GM23338 (cell line): ENCODE results near the gene SEPTIN8. TPM values are rescaled to one million over a fixed set of nuclear protein-coding genes. Genes with fewer than 3 reads are reported as not detected.

Source experiments
- ATAC-seq: fragments of 200-7000 bp; cut with Tn5 transposase; 3 replicates; pipeline ENCODE4 v1.9.1; 2020
- DNase-seq: peaks from one replicate; pipeline ENCODE4 v3.0.0-alpha.2; 2015; ENCODE audit warnings: low spot score
- H2AFZ ChIP-seq: fragments of 200-600 bp; sonication (generic); 2 replicates; pipeline ENCODE4 v1.8.0; 2016; ENCODE audit warnings: antibody characterized with exemption, mild to moderate bottlenecking, moderate library complexity
- H3F3A ChIP-seq: fragments of 200-600 bp; sonication (generic); replicated peaks from 2 replicates; pipeline ENCODE4 v1.8.0; 2017; ENCODE audit warnings: antibody characterized with exemption, mixed run types, low read depth
- H3K27ac ChIP-seq: fragments of 200-600 bp; sonication (generic); 2 replicates; pipeline ENCODE4 v1.6.1; 2016; ENCODE audit warnings: low read depth
- H3K27me3 ChIP-seq: fragments of 200-600 bp; sonication (generic); 2 replicates; pipeline ENCODE4 v1.8.0; 2016; ENCODE audit warnings: mild to moderate bottlenecking, mixed run types, moderate library complexity; ENCODE audit not compliant: insufficient read depth
- H3K36me3 ChIP-seq: fragments of 200-600 bp; sonication (generic); 2 replicates; pipeline ENCODE4 v1.8.0; 2016; ENCODE audit warnings: mild to moderate bottlenecking; ENCODE audit not compliant: insufficient read depth
- H3K4me1 ChIP-seq: fragments of 200-600 bp; sonication (generic); 2 replicates; pipeline ENCODE4 v1.8.0; 2016; ENCODE audit warnings: mild to moderate bottlenecking, moderate library complexity; ENCODE audit not compliant: insufficient read depth
- H3K4me2 ChIP-seq: fragments of 200-600 bp; sonication (generic); 2 replicates; pipeline ENCODE4 v1.7.1; 2017; ENCODE audit warnings: mixed run types
- H3K4me3 ChIP-seq: fragments of 200-600 bp; sonication (generic); 2 replicates; pipeline ENCODE4 v1.6.1; 2016; ENCODE audit warnings: mixed run types
- H3K79me2 ChIP-seq: fragments of 200-600 bp; sonication (generic); replicated peaks from 2 replicates; pipeline ENCODE4 v1.8.0; 2017; ENCODE audit warnings: mild to moderate bottlenecking; ENCODE audit not compliant: insufficient read depth
- H3K9me2 ChIP-seq: fragments of 200-600 bp; sonication (generic); 2 replicates; pipeline ENCODE4 v1.8.0; 2017; ENCODE audit not compliant: insufficient read depth
- H4K20me1 ChIP-seq: fragments of 200-600 bp; sonication (generic); replicated peaks from 2 replicates; pipeline ENCODE4 v1.8.0; 2017; ENCODE audit warnings: mild to moderate bottlenecking; ENCODE audit not compliant: insufficient read depth
- H3K27ac Mint-ChIP-seq: 2 replicates; pipeline ENCODE4 v1.8.0; 2020; ENCODE audit warnings: inconsistent platforms, mild to moderate bottlenecking, moderate library complexity, mixed read lengths
- H3K27me3 Mint-ChIP-seq: 3 replicates; pipeline ENCODE4 v1.8.0; 2022; ENCODE audit warnings: low read depth, mild to moderate bottlenecking, moderate library complexity, mixed read lengths, inconsistent platforms; ENCODE audit not compliant: insufficient read depth, poor library complexity
- H3K36me3 Mint-ChIP-seq: 3 replicates; pipeline ENCODE4 v1.8.0; 2021; ENCODE audit warnings: low read depth, mild to moderate bottlenecking, inconsistent platforms, moderate library complexity, mixed read lengths
- H3K4me1 Mint-ChIP-seq: 3 replicates; pipeline ENCODE4 v1.8.0; 2020; ENCODE audit warnings: mild to moderate bottlenecking, inconsistent platforms, mixed read lengths
- H3K4me3 Mint-ChIP-seq: 3 replicates; pipeline ENCODE4 v1.8.0; 2021; ENCODE audit warnings: moderate library complexity, mild to moderate bottlenecking, inconsistent platforms, mixed read lengths
- H3K9me3 Mint-ChIP-seq: 3 replicates; pipeline ENCODE4 v1.8.0; 2020; ENCODE audit warnings: moderate library complexity, mild to moderate bottlenecking, inconsistent platforms, mixed read lengths
- CREB1 ChIP-seq: fragments of 250-450 bp; sonication (Bioruptor Pico); IDR thresholded peaks from 2 replicates; pipeline ENCODE4 v1.5.0; 2020; ENCODE audit warnings: low read depth, mild to moderate bottlenecking, moderate library complexity
- EZH2phosphoT487 ChIP-seq: fragments of 200-600 bp; sonication (generic); IDR thresholded peaks from one replicate; pipeline ENCODE4 v1.8.1; 2018; ENCODE audit warnings: antibody characterized with exemption; ENCODE audit not compliant: unreplicated experiment
- JUNB ChIP-seq: IDR thresholded peaks from one replicate; pipeline ENCODE4 v1.6.1; 2016; ENCODE audit warnings: antibody characterized with exemption; ENCODE audit not compliant: unreplicated experiment
- NANOG ChIP-seq: IDR thresholded peaks from 2 replicates; pipeline ENCODE4 v1.6.1; 2016; ENCODE audit warnings: antibody characterized with exemption, borderline replicate concordance
- POLR2AphosphoS5 ChIP-seq: IDR thresholded peaks from 2 replicates; pipeline ENCODE4 v1.6.1; 2016; ENCODE audit warnings: antibody characterized with exemption, low read depth
- STAT1 ChIP-seq: IDR thresholded peaks from one replicate; pipeline ENCODE4 v1.6.1; 2016; ENCODE audit warnings: antibody characterized with exemption; ENCODE audit not compliant: unreplicated experiment
- ZNF114 ChIP-seq: fragments of 250-450 bp; sonication (Bioruptor Pico); IDR thresholded peaks from 2 replicates; pipeline ENCODE4 v1.5.0; 2020; ENCODE audit warnings: mild to moderate bottlenecking, moderate library complexity
- polyA plus RNA-seq: library from polyadenylated mRNA; unstranded; fragments of >200 nt; fragmentation: Nextera tagmentation; extraction: Ambion mirVana; gene quantifications from 2 replicates; pipeline ENCODE4 v1.2.1, GENCODE V29; 2016
- total RNA-seq: library from RNA; depleted of rRNA; stranded (reverse); fragments of >200 nt; shearing (Covaris generic); gene quantifications from 2 replicates; pipeline ENCODE4 v1.2.3, GENCODE V29; 2014
- TF ChIP-seq, protein P1 (sequence below): IDR thresholded peaks from 2 replicates; pipeline ENCODE4 v1.6.1; 2016; ENCODE audit warnings: antibody characterized with exemption
- TF ChIP-seq, protein P2 (sequence below): IDR thresholded peaks from one replicate; pipeline ENCODE4 v1.6.1; 2018; ENCODE audit warnings: antibody characterized with exemption; ENCODE audit not compliant: unreplicated experiment
- TF ChIP-seq, protein P3 (sequence below): fragments of 250-450 bp; sonication (Bioruptor Pico); IDR thresholded peaks from 2 replicates; pipeline ENCODE4 v1.5.0; 2020; ENCODE audit warnings: mild to moderate bottlenecking, moderate library complexity

SEPTIN8 gene
- total and polyA plus RNA-seq, 2 experiments from 2014 or later = 8.8 to 45.0 TPM

DNA sequence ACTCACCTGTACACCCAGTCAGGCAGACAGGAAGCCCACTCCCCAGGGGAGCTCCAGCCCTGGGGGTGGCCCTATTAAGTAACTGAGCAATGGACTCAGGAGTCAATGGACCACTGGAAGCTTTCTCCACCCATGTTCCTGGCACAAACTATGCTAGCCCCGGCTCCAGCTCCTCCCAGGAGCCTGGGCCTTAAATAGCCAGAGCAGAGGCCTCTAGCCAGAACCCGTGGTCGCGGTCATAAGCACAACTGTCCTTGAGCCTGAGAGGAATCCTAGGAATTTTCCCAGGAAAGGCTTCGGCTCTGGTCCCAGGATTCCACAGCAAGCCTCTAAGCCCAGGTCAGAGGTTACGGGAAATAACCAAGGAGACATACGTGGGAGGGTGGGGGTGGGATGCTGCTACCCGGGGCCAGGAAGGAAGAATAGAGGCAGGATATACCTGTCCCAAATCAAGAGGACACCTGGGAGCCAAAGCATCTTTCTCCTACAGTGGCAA, 5.5 kb downstream of the SEPTIN8 start:
- H3K4me3 Mint-ChIP-seq = no peak overlapping the region
- Histone ChIP-seq H3F3A (no peaks in the 10 kb centered on the region), H3K27me3 (peaks cover 15% of the 10 kb centered on the region), H2AFZ (no peak overlapping the region), H3K79me2 (peaks cover 4% of the 10 kb centered on the region; the same call in 1 of the 2 replicates), H4K20me1 (0 out of 2 replicates have a peak, but pooled peaks cover 4% of the 10 kb centered on the region), H3K27ac (0 out of 2 replicates have a peak overlapping the region, but pooled peaks have one; percentile 53), H3K4me1 (peaks cover 17% of the 10 kb centered on the region; the same call in 1 of the 2 replicates), H3K4me2 (no peak overlapping the region), H3K9me2 (peaks cover 2% of the 10 kb centered on the region; the same call in 1 of the 2 replicates), H3K36me3 (no peaks in the 10 kb centered on the region), H3K4me3 (no peak overlapping the region)
- H3K9me3 Mint-ChIP-seq = no peaks in the 10 kb centered on the region
- H3K27me3 Mint-ChIP-seq = peaks cover 25% of the 10 kb centered on the region
- no peak overlapping the region for H3K27ac Mint-ChIP-seq
- H3K4me1 Mint-ChIP-seq = peaks cover 26% of the 10 kb centered on the region
- TF ChIP-seq, protein P1, sequence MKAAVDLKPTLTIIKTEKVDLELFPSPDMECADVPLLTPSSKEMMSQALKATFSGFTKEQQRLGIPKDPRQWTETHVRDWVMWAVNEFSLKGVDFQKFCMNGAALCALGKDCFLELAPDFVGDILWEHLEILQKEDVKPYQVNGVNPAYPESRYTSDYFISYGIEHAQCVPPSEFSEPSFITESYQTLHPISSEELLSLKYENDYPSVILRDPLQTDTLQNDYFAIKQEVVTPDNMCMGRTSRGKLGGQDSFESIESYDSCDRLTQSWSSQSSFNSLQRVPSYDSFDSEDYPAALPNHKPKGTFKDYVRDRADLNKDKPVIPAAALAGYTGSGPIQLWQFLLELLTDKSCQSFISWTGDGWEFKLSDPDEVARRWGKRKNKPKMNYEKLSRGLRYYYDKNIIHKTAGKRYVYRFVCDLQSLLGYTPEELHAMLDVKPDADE = no peak
- TF ChIP-seq STAT1 (no peak), JUNB (no peak), POLR2AphosphoS5 (no peak), NANOG (no peak), ZNF114 (CRISPR knock-in tag) (no peak)
- TF ChIP-seq, protein P2, sequence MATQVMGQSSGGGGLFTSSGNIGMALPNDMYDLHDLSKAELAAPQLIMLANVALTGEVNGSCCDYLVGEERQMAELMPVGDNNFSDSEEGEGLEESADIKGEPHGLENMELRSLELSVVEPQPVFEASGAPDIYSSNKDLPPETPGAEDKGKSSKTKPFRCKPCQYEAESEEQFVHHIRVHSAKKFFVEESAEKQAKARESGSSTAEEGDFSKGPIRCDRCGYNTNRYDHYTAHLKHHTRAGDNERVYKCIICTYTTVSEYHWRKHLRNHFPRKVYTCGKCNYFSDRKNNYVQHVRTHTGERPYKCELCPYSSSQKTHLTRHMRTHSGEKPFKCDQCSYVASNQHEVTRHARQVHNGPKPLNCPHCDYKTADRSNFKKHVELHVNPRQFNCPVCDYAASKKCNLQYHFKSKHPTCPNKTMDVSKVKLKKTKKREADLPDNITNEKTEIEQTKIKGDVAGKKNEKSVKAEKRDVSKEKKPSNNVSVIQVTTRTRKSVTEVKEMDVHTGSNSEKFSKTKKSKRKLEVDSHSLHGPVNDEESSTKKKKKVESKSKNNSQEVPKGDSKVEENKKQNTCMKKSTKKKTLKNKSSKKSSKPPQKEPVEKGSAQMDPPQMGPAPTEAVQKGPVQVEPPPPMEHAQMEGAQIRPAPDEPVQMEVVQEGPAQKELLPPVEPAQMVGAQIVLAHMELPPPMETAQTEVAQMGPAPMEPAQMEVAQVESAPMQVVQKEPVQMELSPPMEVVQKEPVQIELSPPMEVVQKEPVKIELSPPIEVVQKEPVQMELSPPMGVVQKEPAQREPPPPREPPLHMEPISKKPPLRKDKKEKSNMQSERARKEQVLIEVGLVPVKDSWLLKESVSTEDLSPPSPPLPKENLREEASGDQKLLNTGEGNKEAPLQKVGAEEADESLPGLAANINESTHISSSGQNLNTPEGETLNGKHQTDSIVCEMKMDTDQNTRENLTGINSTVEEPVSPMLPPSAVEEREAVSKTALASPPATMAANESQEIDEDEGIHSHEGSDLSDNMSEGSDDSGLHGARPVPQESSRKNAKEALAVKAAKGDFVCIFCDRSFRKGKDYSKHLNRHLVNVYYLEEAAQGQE = no peak
- ATAC-seq (peak; percentile 64), DNase-seq (peak; percentile 84)
- no peaks in the 10 kb centered on the region; the same call in 2 of the 3 replicates for H3K36me3 Mint-ChIP-seq

DNA sequence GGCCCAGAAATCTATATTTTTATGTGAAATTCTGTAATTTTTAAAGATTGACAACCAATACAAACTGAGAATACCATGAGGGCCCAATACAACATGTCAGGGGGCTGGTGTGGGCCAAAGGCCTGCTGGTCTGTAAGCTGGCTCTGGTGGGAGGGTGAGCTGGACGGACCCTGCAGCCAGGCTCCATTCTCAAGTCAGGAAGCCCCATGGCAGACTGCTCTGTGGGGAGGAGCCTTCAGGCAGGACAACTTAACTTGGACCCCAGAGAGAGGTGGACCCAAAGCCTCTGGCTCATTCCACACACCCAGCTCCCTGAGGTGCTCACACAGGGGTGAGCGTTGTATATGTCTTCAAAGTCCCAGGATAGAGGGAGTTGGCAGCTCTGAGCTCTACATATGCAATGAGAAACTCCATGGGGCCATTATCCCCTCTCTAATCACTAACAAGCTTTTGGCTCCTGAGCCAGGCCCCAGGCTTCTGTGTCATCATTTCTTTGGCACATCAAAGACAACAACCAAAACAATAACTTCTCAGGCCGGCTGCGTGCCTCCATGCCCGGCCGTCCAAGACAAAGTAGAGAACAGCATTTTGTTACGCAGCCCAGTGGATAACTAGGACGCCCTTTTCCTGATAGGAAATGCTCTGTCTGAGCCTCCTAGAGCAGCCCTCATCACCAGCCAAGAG, 6.4 kb downstream of the SEPTIN8 start:
- Histone ChIP-seq H3K4me2 (no peak overlapping the region), H3K9me2 (peaks cover 2% of the 10 kb centered on the region; the same call in 1 of the 2 replicates), H3K27ac (peak overlapping the region; percentile 53; the same call in 1 of the 2 replicates), H2AFZ (no peak overlapping the region), H3K36me3 (no peaks in the 10 kb centered on the region), H3F3A (no peaks in the 10 kb centered on the region), H4K20me1 (0 out of 2 replicates have a peak, but pooled peaks cover 4% of the 10 kb centered on the region), H3K27me3 (peaks cover 6% of the 10 kb centered on the region), H3K4me1 (peaks cover 9% of the 10 kb centered on the region; the same call in 1 of the 2 replicates), H3K4me3 (no peak overlapping the region), H3K79me2 (peaks cover 4% of the 10 kb centered on the region; the same call in 1 of the 2 replicates)
- 0 out of 2 replicates have a peak overlapping the region, but pooled peaks have one; percentile 14 for H3K27ac Mint-ChIP-seq
- peaks cover 20% of the 10 kb centered on the region for H3K27me3 Mint-ChIP-seq
- H3K4me1 Mint-ChIP-seq = peaks cover 20% of the 10 kb centered on the region
- peak; percentile 41 for ATAC-seq
- H3K36me3 Mint-ChIP-seq = no peaks in the 10 kb centered on the region; the same call in 2 of the 3 replicates
- no peak for DNase-seq
- no peaks in the 10 kb centered on the region for H3K9me3 Mint-ChIP-seq
- no peak overlapping the region for H3K4me3 Mint-ChIP-seq
- TF ChIP-seq, protein P3, sequence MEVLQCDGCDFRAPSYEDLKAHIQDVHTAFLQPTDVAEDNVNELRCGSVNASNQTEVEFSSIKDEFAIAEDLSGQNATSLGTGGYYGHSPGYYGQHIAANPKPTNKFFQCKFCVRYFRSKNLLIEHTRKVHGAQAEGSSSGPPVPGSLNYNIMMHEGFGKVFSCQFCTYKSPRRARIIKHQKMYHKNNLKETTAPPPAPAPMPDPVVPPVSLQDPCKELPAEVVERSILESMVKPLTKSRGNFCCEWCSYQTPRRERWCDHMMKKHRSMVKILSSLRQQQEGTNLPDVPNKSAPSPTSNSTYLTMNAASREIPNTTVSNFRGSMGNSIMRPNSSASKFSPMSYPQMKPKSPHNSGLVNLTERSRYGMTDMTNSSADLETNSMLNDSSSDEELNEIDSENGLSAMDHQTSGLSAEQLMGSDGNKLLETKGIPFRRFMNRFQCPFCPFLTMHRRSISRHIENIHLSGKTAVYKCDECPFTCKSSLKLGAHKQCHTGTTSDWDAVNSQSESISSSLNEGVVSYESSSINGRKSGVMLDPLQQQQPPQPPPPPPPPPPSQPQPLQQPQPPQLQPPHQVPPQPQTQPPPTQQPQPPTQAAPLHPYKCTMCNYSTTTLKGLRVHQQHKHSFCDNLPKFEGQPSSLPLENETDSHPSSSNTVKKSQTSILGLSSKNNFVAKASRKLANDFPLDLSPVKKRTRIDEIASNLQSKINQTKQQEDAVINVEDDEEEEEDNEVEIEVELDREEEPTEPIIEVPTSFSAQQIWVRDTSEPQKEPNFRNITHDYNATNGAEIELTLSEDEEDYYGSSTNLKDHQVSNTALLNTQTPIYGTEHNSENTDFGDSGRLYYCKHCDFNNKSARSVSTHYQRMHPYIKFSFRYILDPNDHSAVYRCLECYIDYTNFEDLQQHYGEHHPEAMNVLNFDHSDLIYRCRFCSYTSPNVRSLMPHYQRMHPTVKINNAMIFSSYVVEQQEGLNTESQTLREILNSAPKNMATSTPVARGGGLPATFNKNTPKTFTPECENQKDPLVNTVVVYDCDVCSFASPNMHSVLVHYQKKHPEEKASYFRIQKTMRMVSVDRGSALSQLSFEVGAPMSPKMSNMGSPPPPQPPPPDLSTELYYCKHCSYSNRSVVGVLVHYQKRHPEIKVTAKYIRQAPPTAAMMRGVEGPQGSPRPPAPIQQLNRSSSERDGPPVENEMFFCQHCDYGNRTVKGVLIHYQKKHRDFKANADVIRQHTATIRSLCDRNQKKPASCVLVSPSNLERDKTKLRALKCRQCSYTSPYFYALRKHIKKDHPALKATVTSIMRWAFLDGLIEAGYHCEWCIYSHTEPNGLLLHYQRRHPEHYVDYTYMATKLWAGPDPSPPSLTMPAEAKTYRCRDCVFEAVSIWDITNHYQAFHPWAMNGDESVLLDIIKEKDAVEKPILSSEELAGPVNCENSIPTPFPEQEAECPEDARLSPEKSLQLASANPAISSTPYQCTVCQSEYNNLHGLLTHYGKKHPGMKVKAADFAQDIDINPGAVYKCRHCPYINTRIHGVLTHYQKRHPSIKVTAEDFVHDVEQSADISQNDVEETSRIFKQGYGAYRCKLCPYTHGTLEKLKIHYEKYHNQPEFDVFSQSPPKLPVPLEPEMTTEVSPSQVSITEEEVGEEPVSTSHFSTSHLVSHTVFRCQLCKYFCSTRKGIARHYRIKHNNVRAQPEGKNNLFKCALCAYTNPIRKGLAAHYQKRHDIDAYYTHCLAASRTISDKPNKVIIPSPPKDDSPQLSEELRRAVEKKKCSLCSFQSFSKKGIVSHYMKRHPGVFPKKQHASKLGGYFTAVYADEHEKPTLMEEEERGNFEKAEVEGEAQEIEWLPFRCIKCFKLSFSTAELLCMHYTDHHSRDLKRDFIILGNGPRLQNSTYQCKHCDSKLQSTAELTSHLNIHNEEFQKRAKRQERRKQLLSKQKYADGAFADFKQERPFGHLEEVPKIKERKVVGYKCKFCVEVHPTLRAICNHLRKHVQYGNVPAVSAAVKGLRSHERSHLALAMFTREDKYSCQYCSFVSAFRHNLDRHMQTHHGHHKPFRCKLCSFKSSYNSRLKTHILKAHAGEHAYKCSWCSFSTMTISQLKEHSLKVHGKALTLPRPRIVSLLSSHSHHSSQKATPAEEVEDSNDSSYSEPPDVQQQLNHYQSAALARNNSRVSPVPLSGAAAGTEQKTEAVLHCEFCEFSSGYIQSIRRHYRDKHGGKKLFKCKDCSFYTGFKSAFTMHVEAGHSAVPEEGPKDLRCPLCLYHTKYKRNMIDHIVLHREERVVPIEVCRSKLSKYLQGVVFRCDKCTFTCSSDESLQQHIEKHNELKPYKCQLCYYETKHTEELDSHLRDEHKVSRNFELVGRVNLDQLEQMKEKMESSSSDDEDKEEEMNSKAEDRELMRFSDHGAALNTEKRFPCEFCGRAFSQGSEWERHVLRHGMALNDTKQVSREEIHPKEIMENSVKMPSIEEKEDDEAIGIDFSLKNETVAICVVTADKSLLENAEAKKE (CRISPR knock-in tag) = no peak
- TF ChIP-seq EZH2phosphoT487 (no peak), CREB1 (CRISPR knock-in tag) (no peak)
